PC-3 (cell line): ENCODE data around the gene WHAMM.

ENCODE experiments used
- CTCF ChIP-seq: fragments of 300-600 bp; sonication (generic); conservative IDR thresholded peaks from 2 replicates; pipeline ENCODE4 v1.5.1; 2017; ENCODE audit warnings: antibody characterized with exemption, low read depth, mild to moderate bottlenecking, low read length
- EZH2 ChIP-seq: fragments of 300-600 bp; sonication (generic); IDR thresholded peaks from one replicate; pipeline ENCODE4 v1.6.1; 2017; ENCODE audit warnings: antibody characterized with exemption, mild to moderate bottlenecking, low read length; ENCODE audit not compliant: unreplicated experiment
- EZH2phosphoT487 ChIP-seq: fragments of 300-600 bp; sonication (generic); IDR thresholded peaks from 2 replicates; pipeline ENCODE4 v1.6.1; 2018; ENCODE audit warnings: mild to moderate bottlenecking, antibody characterized with exemption, low read length, borderline replicate concordance

- no peak for TF ChIP-seq CTCF
- no peak for TF ChIP-seq EZH2phosphoT487
- TF ChIP-seq EZH2, result no peak
Measured at GRCh38 chr15:82854554-82854953, 45.1 kb downstream of the WHAMM start.
